Astrocyte (in vitro differentiated cells and primary cell): Measurements from ENCODE around the gene EAF1. TPM values are rescaled to one million over a fixed set of nuclear protein-coding genes. Genes with fewer than 3 reads are reported as not detected.

ENCODE experiments used
- DNase-seq: peaks from one replicate; pipeline ENCODE4 v3.0.0-alpha.2; 2010; ENCODE audit warnings: low read depth
- FAIRE-seq: peaks from 2 replicates; lab custom pipeline; 2011; peaks lifted over from hg19 to GRCh38; lab: Jason Lieb, UNC
- H2AFZ ChIP-seq: 2 replicates; pipeline ENCODE4 v1.6.0; 2012; ENCODE audit warnings: low read depth, low read length, inconsistent platforms
- H3K27ac ChIP-seq: 2 replicates; pipeline ENCODE4 v1.5.1; 2011; ENCODE audit warnings: low read depth, low read length, inconsistent platforms
- H3K27me3 ChIP-seq: 2 replicates; pipeline ENCODE4 v1.6.0; 2011; ENCODE audit warnings: low read length, inconsistent platforms; ENCODE audit not compliant: insufficient read depth
- H3K36me3 ChIP-seq: 2 replicates; pipeline ENCODE4 v1.5.1; 2011; ENCODE audit warnings: low read length, inconsistent platforms; ENCODE audit not compliant: insufficient read depth
- H3K4me1 ChIP-seq: 2 replicates; pipeline ENCODE4 v1.5.1; 2011; ENCODE audit warnings: low read length, inconsistent platforms; ENCODE audit not compliant: insufficient read depth
- H3K4me2 ChIP-seq: 2 replicates; pipeline ENCODE4 v1.6.0; 2012; ENCODE audit warnings: low read length, inconsistent platforms
- H3K4me3 ChIP-seq: 2 replicates; pipeline ENCODE4 v1.5.1; 2011; ENCODE audit warnings: low read depth, mild to moderate bottlenecking, low read length, inconsistent platforms; ENCODE audit not compliant: insufficient read depth
- H3K79me2 ChIP-seq: 2 replicates; pipeline ENCODE4 v1.6.0; 2012; ENCODE audit warnings: mild to moderate bottlenecking, low read length, inconsistent platforms; ENCODE audit not compliant: insufficient read depth
- H3K9ac ChIP-seq: 2 replicates; pipeline ENCODE4 v1.6.0; 2012; ENCODE audit warnings: mild to moderate bottlenecking, low read length, inconsistent platforms
- H3K9me3 ChIP-seq: 2 replicates; pipeline ENCODE4 v1.5.1; 2012; ENCODE audit warnings: low read depth, mild to moderate bottlenecking, low read length, inconsistent platforms; ENCODE audit not compliant: insufficient read depth
- H4K20me1 ChIP-seq: 2 replicates; pipeline ENCODE4 v1.6.0; 2012; ENCODE audit warnings: low read length, inconsistent platforms; ENCODE audit not compliant: insufficient read depth
- H3K27ac Mint-ChIP-seq: one replicate; pipeline ENCODE4 v1.8.0; 2021; ENCODE audit warnings: mild to moderate bottlenecking, mixed read lengths; ENCODE audit not compliant: unreplicated experiment
- H3K27me3 Mint-ChIP-seq: one replicate; pipeline ENCODE4 v1.8.0; 2021; ENCODE audit warnings: low read depth, mixed read lengths; ENCODE audit not compliant: unreplicated experiment
- H3K36me3 Mint-ChIP-seq: one replicate; pipeline ENCODE4 v1.8.0; 2021; ENCODE audit warnings: low read depth, mixed read lengths; ENCODE audit not compliant: unreplicated experiment
- H3K4me1 Mint-ChIP-seq: one replicate; pipeline ENCODE4 v1.8.0; 2021; ENCODE audit warnings: low read depth, mixed read lengths; ENCODE audit not compliant: unreplicated experiment
- H3K4me3 Mint-ChIP-seq: one replicate; pipeline ENCODE4 v1.8.0; 2021; ENCODE audit warnings: mild to moderate bottlenecking, moderate library complexity, mixed read lengths; ENCODE audit not compliant: unreplicated experiment
- H3K9me3 Mint-ChIP-seq: one replicate; pipeline ENCODE4 v1.8.0; 2021; ENCODE audit warnings: mild to moderate bottlenecking, mixed read lengths; ENCODE audit not compliant: unreplicated experiment
- EZH2 ChIP-seq: IDR thresholded peaks from 2 replicates; pipeline ENCODE4 v1.6.1; 2012; ENCODE audit warnings: mild to moderate bottlenecking, low read length, inconsistent platforms; ENCODE audit not compliant: insufficient read depth
- total RNA-seq: library from RNA; stranded (reverse); gene quantifications from 2 replicates; pipeline ENCODE4 v1.2.1, GENCODE V29; 2021
- TF ChIP-seq, protein P1 (sequence below): IDR thresholded peaks from 2 replicates; pipeline ENCODE4 v1.5.1; 2011; ENCODE audit warnings: low read depth, mild to moderate bottlenecking, inconsistent platforms, low read length, moderate library complexity; ENCODE audit not compliant: insufficient read depth

The EAF1 gene
- total RNA-seq, 1 donor from 2014 or later, result 28.8 TPM

DNA sequence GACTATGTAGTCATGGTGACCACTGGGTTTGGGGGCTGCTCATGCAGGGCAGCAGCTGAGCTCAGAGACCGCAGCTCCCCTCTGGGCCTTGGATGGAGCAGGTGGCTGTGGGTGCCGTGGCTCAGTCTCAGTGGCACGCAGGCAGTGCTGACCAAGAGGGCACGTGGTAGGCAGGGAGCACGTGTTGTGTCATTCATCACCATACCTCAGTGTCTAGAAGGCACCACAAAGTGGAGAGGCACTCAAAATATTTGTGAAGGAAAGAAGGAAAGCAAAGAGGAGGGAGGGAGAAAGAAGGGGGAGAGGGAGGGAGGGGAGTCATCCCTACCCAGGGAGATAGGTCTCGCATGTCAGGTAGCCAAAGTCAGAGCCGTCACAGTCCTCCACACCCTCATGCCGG, 26.1 kb downstream of the EAF1 start:
- H3K4me2 ChIP-seq, result no peak overlapping the region
- no peak overlapping the region for H3K9ac ChIP-seq
- no peaks in the 10 kb centered on the region for H4K20me1 ChIP-seq
- peaks cover 7% of the 10 kb centered on the region for H3K36me3 Mint-ChIP-seq
- no peak overlapping the region for H3K4me3 Mint-ChIP-seq
- no peak overlapping the region for H3K4me3 ChIP-seq
- no peak for DNase-seq
- H3K4me1 Mint-ChIP-seq, result peaks cover 2% of the 10 kb centered on the region
- no peaks in the 10 kb centered on the region for H3K4me1 ChIP-seq
- H3K9me3 Mint-ChIP-seq, result no peaks in the 10 kb centered on the region
- H3K27me3 Mint-ChIP-seq, result peaks cover 2% of the 10 kb centered on the region
- no peak overlapping the region for H3K27ac ChIP-seq
- H3K36me3 ChIP-seq, result no peaks in the 10 kb centered on the region
- no peak overlapping the region for H3K27ac Mint-ChIP-seq
- H3K9me3 ChIP-seq, result no peaks in the 10 kb centered on the region
- no peaks in the 10 kb centered on the region for H3K27me3 ChIP-seq
- H3K79me2 ChIP-seq, result no peaks in the 10 kb centered on the region
- H2AFZ ChIP-seq, result no peak overlapping the region
- TF ChIP-seq EZH2, result no peak
- TF ChIP-seq, protein P1, sequence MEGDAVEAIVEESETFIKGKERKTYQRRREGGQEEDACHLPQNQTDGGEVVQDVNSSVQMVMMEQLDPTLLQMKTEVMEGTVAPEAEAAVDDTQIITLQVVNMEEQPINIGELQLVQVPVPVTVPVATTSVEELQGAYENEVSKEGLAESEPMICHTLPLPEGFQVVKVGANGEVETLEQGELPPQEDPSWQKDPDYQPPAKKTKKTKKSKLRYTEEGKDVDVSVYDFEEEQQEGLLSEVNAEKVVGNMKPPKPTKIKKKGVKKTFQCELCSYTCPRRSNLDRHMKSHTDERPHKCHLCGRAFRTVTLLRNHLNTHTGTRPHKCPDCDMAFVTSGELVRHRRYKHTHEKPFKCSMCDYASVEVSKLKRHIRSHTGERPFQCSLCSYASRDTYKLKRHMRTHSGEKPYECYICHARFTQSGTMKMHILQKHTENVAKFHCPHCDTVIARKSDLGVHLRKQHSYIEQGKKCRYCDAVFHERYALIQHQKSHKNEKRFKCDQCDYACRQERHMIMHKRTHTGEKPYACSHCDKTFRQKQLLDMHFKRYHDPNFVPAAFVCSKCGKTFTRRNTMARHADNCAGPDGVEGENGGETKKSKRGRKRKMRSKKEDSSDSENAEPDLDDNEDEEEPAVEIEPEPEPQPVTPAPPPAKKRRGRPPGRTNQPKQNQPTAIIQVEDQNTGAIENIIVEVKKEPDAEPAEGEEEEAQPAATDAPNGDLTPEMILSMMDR, result no peak
- no peak for FAIRE-seq

DNA sequence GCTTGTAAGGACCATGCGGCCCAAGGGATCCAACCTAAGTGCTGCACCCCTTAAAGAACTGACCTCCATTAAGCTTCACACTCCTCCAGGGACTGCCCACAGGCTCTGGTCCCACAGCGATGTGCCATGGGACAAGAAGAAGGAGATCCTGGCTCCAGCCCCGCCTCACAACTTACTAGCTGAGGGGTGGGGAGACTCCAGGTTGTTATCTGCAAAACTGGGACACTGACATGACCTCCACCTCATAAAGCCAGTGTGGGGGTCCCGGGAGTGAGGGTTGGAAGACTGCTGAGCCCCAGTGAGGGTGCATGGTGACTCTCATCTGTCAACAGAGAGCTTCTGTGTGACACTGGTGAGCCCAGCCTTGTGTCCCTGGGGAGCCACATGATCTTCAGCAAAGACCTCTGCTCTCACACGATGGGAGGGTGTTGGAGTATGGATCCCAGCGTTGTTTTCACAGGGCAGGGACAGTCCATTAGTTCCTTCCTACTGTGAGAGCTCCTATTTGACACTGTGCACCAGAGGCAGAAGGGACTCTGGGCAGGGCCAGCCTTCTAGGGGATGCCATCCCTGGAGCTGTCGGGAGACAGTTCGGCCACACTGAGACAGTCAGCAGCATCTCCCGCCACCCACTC, 26.7 kb downstream of the EAF1 start:
- no peaks in the 10 kb centered on the region for H3K27me3 ChIP-seq
- peaks cover 4% of the 10 kb centered on the region for H3K36me3 Mint-ChIP-seq

DNA sequence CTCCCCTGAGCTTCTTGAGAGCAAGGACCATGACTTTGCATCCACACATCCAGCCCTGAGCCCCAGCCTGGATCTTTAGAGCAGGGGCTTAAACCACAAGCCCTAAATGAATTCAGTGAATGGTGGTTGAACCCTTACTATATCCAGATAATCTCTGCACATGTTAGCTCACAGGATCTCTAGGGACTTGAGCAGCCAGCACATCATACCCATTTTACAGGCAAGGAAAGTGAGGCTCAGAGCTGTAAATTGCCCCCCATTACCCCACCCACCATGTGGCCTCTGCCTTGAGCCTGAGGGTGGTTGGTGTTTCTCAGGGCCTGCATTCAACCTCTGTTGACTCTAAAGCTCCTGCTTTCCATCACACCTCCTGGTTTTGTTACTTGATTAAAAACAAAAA, 27.6 kb downstream of the EAF1 start:
- no peak for DNase-seq
- H3K27me3 ChIP-seq, result no peaks in the 10 kb centered on the region
- no peaks in the 10 kb centered on the region for H3K4me1 ChIP-seq
- H3K4me3 ChIP-seq, result no peak overlapping the region
- no peaks in the 10 kb centered on the region for H3K36me3 ChIP-seq
- no peaks in the 10 kb centered on the region for H3K79me2 ChIP-seq
- no peak overlapping the region for H3K4me2 ChIP-seq
- H3K9me3 Mint-ChIP-seq, result no peaks in the 10 kb centered on the region
- no peak overlapping the region for H3K9ac ChIP-seq
- H3K4me1 Mint-ChIP-seq, result peaks cover 2% of the 10 kb centered on the region
- peaks cover 4% of the 10 kb centered on the region for H3K36me3 Mint-ChIP-seq
- H3K27ac Mint-ChIP-seq, result no peak overlapping the region
- H3K27ac ChIP-seq, result no peak overlapping the region
- H3K9me3 ChIP-seq, result no peaks in the 10 kb centered on the region
- TF ChIP-seq, protein P1, result no peak
- FAIRE-seq, result no peak
- H2AFZ ChIP-seq, result no peak overlapping the region
- no peak overlapping the region for H3K4me3 Mint-ChIP-seq
- peaks cover 2% of the 10 kb centered on the region for H3K27me3 Mint-ChIP-seq
- no peaks in the 10 kb centered on the region for H4K20me1 ChIP-seq

More for the DNA sequence above, 26.7 kb downstream of the EAF1 start:
- Histone ChIP-seq H3K4me3 (no peak overlapping the region), H3K4me2 (no peak overlapping the region), H3K9ac (no peak overlapping the region), H3K27ac (no peak overlapping the region), H3K79me2 (no peaks in the 10 kb centered on the region), H3K36me3 (no peaks in the 10 kb centered on the region), H4K20me1 (no peaks in the 10 kb centered on the region), H2AFZ (no peak overlapping the region), H3K9me3 (no peaks in the 10 kb centered on the region), H3K4me1 (no peaks in the 10 kb centered on the region)
- DNase-seq, result no peak
- no peak for TF ChIP-seq EZH2
- TF ChIP-seq, protein P1, result no peak
- Mint-ChIP-seq H3K4me3 (no peak overlapping the region), H3K4me1 (peaks cover 2% of the 10 kb centered on the region), H3K27ac (no peak overlapping the region), H3K9me3 (no peaks in the 10 kb centered on the region), H3K27me3 (peaks cover 2% of the 10 kb centered on the region)
- FAIRE-seq, result no peak
